Thyroid gland (tissue), 4 donors: ENCODE data around the gene ISOC2. TPM values are rescaled to one million over a fixed set of nuclear protein-coding genes. Genes with fewer than 3 reads are reported as not detected.
A peak's percentile ranks its signal among the peaks of the same experiment; 100 is the strongest.

Source experiments
- DNase-seq, 2 donors: peaks; one replicate each; pipeline ENCODE4 v3.0.0-alpha.2; 2019
- H3K27ac ChIP-seq, 3 donors: fragments of 200-600 bp; sonication (generic); 1 replicate in 2 of 3; 2 replicates in 1 of 3; pipeline ENCODE4 v1.5.1; 2016 to 2019; ENCODE audit warnings: mild to moderate bottlenecking in 1 of 3, moderate library complexity in 1 of 3
- H3K27me3 ChIP-seq: fragments of 200-600 bp; sonication (generic); one replicate; pipeline ENCODE4 v1.5.1; 2019
- H3K36me3 ChIP-seq, 2 donors: fragments of 200-600 bp; sonication (generic); one replicate each; pipeline ENCODE4 v1.5.1; 2016 to 2019
- H3K4me1 ChIP-seq, 2 donors: fragments of 200-600 bp; sonication (generic); one replicate each; pipeline ENCODE4 v1.5.1; 2017 to 2019
- H3K4me3 ChIP-seq, 3 donors: fragments of 200-600 bp; sonication (generic); replicated peaks in 1 of 3; 1 replicate in 2 of 3; 2 replicates in 1 of 3; pipeline ENCODE4 v1.5.1; 2016; ENCODE audit warnings: mild to moderate bottlenecking in 1 of 3
- H3K9me3 ChIP-seq: fragments of 200-600 bp; sonication (generic); one replicate; pipeline ENCODE4 v1.5.1; 2017
- POLR2A ChIP-seq, 2 donors: fragments of 450-650 bp; IDR thresholded peaks; one replicate each; pipeline ENCODE4 v1.6.1; 2017; ENCODE audit warnings: antibody characterized with exemption in 2 of 2, mild to moderate bottlenecking in 2 of 2, moderate library complexity in 1 of 2
- WGBS, 2 donors: methylation state at CpG; one replicate each; pipeline ENCODE4 v1.1.5; 2017; 5-methylcytosine and 5-hydroxymethylcytosine counted together
- intact Hi-C: fragments of 100-400 bp; cut with DNase I; formaldehyde crosslinking; loops from one replicate; pipeline ENCODE4 v1.15.1; 2023
- total RNA-seq, 4 donors: library from RNA; depleted of rRNA; stranded (reverse); fragments of >200 nt; gene quantifications; one replicate each; pipeline ENCODE4 v1.2.3, GENCODE V29; 2016
- TF ChIP-seq, protein P1 (sequence below), 6 experiments: fragments of 200-600 bp in 3 of 6; fragments of 450-650 bp in 3 of 6; sonication (generic) in 3 of 6; IDR thresholded peaks; one replicate each; pipeline ENCODE4 v1.5.1; 2016 to 2019; ENCODE audit warnings: antibody characterized with exemption in 6 of 6, mild to moderate bottlenecking in 2 of 6, inconsistent platforms in 1 of 6, moderate library complexity in 1 of 6

The ISOC2 gene
- total RNA-seq, 4 donors from 2014 or later: 52.1 to 178 (median 100) TPM

DNA sequence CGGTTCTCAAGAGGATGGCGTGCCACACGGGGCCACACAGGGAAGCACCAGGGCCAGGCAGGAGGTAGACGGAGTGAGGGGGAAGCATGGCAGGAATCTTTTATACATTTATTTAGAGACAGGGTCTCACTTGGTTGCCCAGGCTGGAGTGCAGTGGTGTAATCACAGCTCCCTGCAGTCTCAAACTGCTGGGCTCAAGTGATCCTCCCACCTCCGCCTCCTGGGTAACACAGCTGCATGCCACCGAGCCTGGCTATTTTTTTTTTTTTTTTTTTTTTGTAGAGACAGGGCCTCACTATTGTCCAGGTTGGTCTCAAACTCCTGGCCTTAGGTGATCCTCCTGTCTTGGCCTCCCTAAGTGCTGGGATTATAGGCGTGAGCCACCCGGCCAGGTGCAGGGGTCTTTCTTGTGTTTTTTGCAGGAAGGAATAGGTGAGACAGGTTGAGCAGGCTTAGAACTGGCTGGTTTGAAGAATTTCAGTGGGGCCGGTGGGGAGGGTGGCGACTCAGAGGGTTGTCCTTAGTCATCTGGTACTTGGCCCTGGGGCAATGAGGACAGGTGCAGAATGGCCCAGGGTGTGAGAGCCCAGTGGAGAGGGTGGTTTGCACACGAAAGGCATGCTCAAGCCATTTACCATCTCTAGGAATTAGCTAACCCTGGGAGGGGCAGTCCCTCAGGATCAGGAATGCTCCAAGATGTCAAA is 34.4 kb upstream of the ISOC2 start:
- 68 to 80% methylated on average over 11 of the region's 11 CpGs for WGBS, 2 donors
- no peaks in the 10 kb centered on the region for H3K27me3 ChIP-seq
- no peaks in the 10 kb centered on the region for H3K36me3 ChIP-seq
- no peak for DNase-seq
- H3K27ac ChIP-seq: no peak overlapping the region
- H3K4me1 ChIP-seq: no peaks in the 10 kb centered on the region
- H3K9me3 ChIP-seq: no peaks in the 10 kb centered on the region
- intact Hi-C loops: no loop called here
- H3K4me3 ChIP-seq: no peak overlapping the region
- TF ChIP-seq, protein P1, sequence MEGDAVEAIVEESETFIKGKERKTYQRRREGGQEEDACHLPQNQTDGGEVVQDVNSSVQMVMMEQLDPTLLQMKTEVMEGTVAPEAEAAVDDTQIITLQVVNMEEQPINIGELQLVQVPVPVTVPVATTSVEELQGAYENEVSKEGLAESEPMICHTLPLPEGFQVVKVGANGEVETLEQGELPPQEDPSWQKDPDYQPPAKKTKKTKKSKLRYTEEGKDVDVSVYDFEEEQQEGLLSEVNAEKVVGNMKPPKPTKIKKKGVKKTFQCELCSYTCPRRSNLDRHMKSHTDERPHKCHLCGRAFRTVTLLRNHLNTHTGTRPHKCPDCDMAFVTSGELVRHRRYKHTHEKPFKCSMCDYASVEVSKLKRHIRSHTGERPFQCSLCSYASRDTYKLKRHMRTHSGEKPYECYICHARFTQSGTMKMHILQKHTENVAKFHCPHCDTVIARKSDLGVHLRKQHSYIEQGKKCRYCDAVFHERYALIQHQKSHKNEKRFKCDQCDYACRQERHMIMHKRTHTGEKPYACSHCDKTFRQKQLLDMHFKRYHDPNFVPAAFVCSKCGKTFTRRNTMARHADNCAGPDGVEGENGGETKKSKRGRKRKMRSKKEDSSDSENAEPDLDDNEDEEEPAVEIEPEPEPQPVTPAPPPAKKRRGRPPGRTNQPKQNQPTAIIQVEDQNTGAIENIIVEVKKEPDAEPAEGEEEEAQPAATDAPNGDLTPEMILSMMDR (IDR thresholded peaks at IDR 0.05): no peak
- TF ChIP-seq POLR2A (IDR thresholded peaks at IDR 0.05): no peak

DNA sequence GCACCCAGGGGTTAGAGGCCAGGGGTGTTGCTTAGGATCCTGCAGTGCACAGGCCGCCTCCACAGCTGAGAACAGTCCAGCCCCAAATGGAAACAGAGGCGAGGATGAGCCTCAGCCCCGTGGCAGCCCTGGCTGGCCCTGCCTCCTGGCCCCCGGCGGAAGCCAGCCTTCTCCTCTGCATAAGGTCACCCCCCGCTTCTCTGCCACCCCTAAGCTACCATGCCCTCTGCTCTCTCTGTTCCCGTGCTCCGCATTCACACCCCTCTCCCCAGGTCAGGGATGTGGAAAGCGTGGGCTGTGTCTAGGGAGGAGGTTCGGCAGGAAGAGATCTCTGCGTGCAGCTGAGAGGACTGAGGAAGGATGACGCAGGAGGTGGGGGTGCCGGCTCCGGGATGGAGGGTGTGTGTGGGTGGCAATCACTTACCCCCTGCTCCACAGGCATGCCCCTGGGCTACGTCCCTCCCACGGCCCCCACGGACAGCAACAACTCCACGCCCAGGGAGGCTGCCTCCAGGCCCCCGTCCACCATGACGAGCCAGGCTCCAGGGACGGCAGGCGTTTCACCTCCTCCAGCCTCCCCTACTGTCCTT is 32.8 kb upstream of the ISOC2 start:
- Histone ChIP-seq H3K27me3 (no peaks in the 10 kb centered on the region), H3K9me3 (no peaks in the 10 kb centered on the region), H3K36me3 (no peaks in the 10 kb centered on the region), H3K4me3 (peak overlapping the region in 1 of 3 donors; percentile 3), H3K27ac (peak overlapping the region; percentile 39 to 71 (median 63)), H3K4me1 (no peaks in the 10 kb centered on the region)
- intact Hi-C loops: no loop called here
- 47 to 53% methylated on average over 16 to 22 of the region's 22 CpGs for WGBS, 2 donors
- no peak for DNase-seq
- TF ChIP-seq, protein P1 (IDR thresholded peaks at IDR 0.05): no peak
- TF ChIP-seq POLR2A (IDR thresholded peaks at IDR 0.05): no peak

DNA sequence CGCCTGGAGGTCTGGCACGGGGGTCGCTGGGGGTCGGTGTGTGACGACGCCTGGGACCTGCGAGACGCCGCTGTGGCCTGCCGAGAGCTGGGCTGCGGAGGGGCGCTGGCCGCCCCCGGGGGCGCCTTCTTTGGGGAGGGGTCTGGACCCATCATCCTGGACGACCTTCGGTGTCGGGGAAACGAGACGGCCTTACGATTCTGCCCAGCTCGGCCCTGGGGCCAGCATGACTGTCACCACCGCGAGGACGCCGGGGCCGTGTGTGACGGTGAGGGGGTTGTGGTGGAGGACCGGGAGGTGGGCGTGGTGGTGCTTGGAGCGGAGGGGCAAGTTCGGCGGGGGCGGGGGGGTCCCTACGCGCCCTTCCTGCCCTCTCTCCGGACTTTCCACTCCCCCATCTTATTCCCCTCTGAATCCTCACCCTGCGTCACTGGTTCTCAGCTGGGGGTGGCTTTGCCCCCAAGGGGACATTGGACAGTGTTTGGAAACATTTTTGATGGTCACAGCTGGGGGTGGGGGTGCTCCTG is 32.3 kb upstream of the ISOC2 start:
- Histone ChIP-seq H3K36me3 (no peaks in the 10 kb centered on the region), H3K9me3 (no peaks in the 10 kb centered on the region), H3K4me1 (no peaks in the 10 kb centered on the region), H3K27ac (peak overlapping the region; percentile 49 to 71 (median 63)), H3K4me3 (no peak overlapping the region), H3K27me3 (no peaks in the 10 kb centered on the region)
- TF ChIP-seq, protein P1 (IDR thresholded peaks at IDR 0.05): no peak
- TF ChIP-seq POLR2A (IDR thresholded peaks at IDR 0.05): no peak
- WGBS, 2 donors: 33 to 49% methylated on average over 5 to 28 of the region's 38 CpGs
- intact Hi-C loops: no loop called here
- DNase-seq: no peak

DNA sequence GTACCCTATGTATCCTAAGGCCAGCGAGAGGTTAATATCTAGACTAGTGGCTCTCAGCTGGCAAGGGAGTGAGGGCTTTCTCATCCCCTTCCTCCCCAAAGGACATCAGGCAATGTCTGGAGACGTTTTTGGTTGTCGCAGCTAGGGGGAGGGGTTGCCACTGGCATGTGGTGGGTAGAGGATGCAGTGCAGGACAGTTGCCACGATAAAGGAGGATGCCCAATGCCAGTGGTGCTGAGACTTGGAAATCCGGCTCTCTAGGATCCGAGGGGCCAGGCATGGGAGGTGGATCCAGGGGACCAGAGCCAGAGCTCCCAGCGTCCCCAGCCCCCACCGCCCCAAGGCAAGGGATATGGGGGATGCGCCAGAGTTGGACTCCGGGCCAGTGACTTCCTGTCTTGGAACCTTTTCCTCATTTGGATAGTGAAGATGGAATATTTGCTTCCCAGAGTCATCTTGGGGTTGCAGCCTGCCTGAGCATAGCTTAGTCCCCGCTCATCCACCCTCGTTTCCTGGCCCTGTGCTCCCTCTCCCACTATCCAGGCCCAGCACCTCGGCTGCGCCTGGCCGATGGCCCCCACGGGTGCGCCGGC is 31.7 kb upstream of the ISOC2 start:
- Histone ChIP-seq H3K27me3 (no peaks in the 10 kb centered on the region), H3K36me3 (no peaks in the 10 kb centered on the region), H3K4me1 (no peaks in the 10 kb centered on the region), H3K4me3 (no peak overlapping the region), H3K27ac (peak overlapping the region; percentile 49 to 71 (median 63)), H3K9me3 (no peaks in the 10 kb centered on the region)
- no peak for TF ChIP-seq POLR2A (IDR thresholded peaks at IDR 0.05)
- TF ChIP-seq, protein P1 (IDR thresholded peaks at IDR 0.05): no peak
- DNase-seq: no peak
- 60 to 66% methylated on average over 11 to 14 of the region's 18 CpGs for WGBS, 2 donors
- intact Hi-C loops: no loop called here
